Choroid plexus epithelial cell (primary cell): Measurements from ENCODE around the gene ZNF644.

Experiments
- DNase-seq: peaks from one replicate; pipeline ENCODE4 v3.0.0-alpha.2; 2010; ENCODE audit warnings: low read depth
- H3K4me3 ChIP-seq: 2 replicates; pipeline ENCODE4 v1.5.1; 2011; ENCODE audit warnings: low read depth, mild to moderate bottlenecking, control low read depth, low read length, moderate library complexity
- TF ChIP-seq, protein P1 (sequence below): conservative IDR thresholded peaks from 2 replicates; pipeline ENCODE4 v1.5.1; 2011; ENCODE audit warnings: low read depth, mild to moderate bottlenecking, control low read depth, inconsistent platforms, low read length, moderate library complexity

The ZNF644 gene

DNA sequence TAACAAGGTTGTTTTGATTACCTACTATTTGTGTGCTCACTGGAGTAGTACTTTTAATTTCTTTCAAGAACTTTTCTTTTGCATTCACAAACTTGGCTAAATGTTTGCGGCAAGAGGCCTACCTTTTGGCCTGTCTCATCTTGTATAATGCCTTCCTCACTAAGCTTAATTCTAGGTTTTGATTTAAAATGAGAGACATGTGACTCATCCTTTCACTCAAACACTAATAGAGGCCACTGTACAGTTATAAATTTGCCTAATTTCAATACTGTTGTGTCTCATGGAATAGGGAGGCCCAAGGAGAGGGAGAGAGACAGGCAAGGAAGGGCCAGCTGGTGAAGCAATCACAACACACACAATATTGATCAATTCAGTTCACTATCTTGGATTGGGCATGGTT, 66.1 kb downstream of the ZNF644 start:
- no peak overlapping the region for H3K4me3 ChIP-seq
- no peak for DNase-seq
- TF ChIP-seq, protein P1, sequence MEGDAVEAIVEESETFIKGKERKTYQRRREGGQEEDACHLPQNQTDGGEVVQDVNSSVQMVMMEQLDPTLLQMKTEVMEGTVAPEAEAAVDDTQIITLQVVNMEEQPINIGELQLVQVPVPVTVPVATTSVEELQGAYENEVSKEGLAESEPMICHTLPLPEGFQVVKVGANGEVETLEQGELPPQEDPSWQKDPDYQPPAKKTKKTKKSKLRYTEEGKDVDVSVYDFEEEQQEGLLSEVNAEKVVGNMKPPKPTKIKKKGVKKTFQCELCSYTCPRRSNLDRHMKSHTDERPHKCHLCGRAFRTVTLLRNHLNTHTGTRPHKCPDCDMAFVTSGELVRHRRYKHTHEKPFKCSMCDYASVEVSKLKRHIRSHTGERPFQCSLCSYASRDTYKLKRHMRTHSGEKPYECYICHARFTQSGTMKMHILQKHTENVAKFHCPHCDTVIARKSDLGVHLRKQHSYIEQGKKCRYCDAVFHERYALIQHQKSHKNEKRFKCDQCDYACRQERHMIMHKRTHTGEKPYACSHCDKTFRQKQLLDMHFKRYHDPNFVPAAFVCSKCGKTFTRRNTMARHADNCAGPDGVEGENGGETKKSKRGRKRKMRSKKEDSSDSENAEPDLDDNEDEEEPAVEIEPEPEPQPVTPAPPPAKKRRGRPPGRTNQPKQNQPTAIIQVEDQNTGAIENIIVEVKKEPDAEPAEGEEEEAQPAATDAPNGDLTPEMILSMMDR = no peak

DNA sequence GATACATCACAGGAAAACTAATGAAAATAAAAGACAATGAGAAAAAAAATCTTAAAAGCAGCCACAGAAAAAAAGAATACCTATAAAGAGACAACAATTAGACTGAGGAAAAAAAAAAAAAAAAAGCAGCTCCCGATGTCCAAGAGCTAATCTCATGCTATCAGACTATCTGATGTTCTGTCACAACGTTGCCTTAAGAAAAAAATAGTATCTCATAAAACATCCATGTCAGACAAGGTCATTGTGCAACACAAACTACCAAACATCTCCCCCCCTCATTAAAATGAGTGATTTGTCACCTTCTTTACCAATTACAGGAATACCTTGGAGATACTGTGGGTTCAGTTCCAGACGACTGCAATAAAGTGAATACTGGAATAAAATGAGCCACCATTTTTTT, 68.9 kb downstream of the ZNF644 start:
- H3K4me3 ChIP-seq = no peak overlapping the region

DNA sequence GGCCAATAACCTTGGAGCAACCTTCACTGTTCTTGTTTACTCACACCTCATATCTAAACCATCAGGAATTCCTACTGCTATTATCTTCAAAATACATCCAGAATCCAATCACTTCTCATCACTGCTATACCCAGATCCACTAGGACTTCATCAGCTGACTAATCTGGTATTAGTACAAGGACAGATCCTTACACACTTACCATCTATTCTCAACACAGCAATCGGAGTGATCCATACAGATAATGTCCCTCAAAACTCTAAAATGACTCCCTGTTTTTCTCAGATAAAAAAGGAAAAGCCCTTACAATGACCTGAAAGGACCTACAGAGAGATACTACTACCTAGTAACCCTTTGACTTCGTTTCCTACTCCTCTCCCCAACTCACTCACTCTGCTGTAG, 70.8 kb downstream of the ZNF644 start:
- no peak overlapping the region for H3K4me3 ChIP-seq
- no peak for DNase-seq
- TF ChIP-seq, protein P1 = no peak

More for the DNA sequence above, 68.9 kb downstream of the ZNF644 start:
- DNase-seq = no peak
- TF ChIP-seq, protein P1 = no peak

DNA sequence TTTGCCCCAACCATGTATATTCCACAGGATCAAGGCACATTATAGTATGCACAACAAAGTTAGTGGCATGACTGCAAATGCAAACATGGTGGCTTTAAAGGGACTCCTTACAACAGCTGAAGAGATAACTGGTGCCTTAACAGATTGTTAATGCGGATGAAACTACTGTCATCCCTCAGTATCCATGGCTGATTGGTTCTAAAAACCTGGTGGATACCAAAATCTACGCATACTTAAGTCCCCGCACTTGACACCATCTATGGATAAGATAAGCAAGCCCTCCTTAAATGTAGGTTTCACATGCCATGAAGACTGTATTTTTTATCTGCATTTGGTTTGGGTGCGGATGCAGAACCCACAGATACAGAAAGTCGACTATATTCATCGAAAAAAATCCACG, 73.5 kb downstream of the ZNF644 start:
- no peak overlapping the region for H3K4me3 ChIP-seq
- TF ChIP-seq, protein P1 = no peak
- no peak for DNase-seq

DNA sequence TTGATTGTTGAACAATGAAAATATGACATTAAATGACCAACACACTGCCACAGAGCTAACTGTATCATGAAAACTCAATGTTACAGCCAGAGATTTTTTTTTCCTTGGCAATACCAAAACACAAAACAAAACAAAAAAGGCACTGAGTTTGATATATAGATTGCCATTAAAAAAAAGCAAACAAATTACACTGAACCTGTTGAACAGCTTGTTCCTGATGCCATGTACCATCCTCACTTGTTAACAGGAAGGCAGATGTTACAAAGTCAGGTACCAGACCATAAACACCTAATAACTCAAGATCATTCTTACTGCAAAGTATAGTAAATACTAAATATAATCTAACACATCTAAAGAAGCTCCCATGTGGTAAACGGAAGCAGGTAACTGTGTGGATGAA, 75.2 kb downstream of the ZNF644 start:
- no peak for DNase-seq
- TF ChIP-seq, protein P1 = no peak
- H3K4me3 ChIP-seq = no peak overlapping the region

DNA sequence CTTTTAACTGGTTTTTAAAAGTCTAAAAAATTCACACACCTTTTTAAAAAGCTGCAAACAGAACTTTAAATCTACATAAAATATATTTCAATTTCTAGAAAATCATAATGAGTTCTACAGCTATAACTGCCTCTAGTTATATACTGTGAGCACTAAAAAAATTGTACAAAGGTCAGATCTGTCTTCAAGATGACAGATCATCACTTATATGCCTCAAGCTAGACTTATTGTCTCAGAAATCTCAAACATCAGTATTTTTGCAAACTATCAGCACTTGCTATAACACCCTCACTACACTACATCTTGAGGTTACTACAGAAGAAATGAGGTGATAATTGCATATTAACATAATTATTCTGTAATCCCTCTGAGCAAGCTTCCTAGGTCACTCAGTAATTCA, 76.5 kb downstream of the ZNF644 start:
- TF ChIP-seq, protein P1 = no peak
- DNase-seq = no peak
- no peak overlapping the region for H3K4me3 ChIP-seq

DNA sequence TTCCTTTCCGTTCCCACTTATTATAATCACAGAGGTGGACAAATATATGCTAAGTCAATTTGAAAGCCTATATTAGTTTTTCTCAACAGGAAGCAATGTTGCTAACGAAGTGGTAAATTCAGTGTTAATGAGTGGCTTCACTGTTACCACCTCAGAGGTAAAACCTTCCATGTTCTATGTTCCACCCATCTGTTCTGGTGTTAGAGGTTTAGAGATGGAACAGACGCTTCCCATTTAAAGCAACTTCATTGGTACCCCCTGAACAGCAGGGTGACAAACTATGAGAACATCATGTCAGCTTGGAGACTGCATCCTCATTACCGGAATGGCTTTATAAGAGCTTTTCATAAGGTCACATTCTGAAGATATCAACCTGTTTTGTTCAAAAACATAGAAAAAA, 77.9 kb downstream of the ZNF644 start:
- H3K4me3 ChIP-seq = no peak overlapping the region
- no peak for DNase-seq
- TF ChIP-seq, protein P1 = no peak
